ENCODE results near the gene HLA-C.
"Not testable (repeated sequence)": the region's sequence is repeated elsewhere in the genome, so short reads cannot be mapped to it uniquely, and the experiment has no call there.

The HLA-C gene

GRCh38 chr6:31271641-31272357, at the start of gene HLA-C:
HLA-C (minus strand) TSS chr6:31272092; CDS start chr6:31272071, 21 bp downstream.
- peak; percentile 28 for DNase-seq

- DNase-seq: no peak
Observed at GRCh38 chr6:31321005-31321707, 49.3 kb upstream of the HLA-C start.

- no peak for DNase-seq
Observed at GRCh38 chr6:31317036-31317435, 45.1 kb upstream of the HLA-C start.

- no peak for DNase-seq
Observed at GRCh38 chr6:31309641-31310040, 37.7 kb upstream of the HLA-C start.

GRCh38 chr6:31308845-31309175, 36.9 kb upstream of the HLA-C start:
- no peak for DNase-seq

- peak; percentile 15 for DNase-seq
Observed at GRCh38 chr6:31308050-31308844, 36.4 kb upstream of the HLA-C start.

- no peak for DNase-seq
Observed at GRCh38 chr6:31307669-31308049, 35.8 kb upstream of the HLA-C start.

- no peak for DNase-seq
Observed at GRCh38 chr6:31305703-31306219, 33.9 kb upstream of the HLA-C start.

- DNase-seq: no peak
Observed at GRCh38 chr6:31304683-31305082, 32.8 kb upstream of the HLA-C start.

GRCh38 chr6:31300797-31301196, 28.9 kb upstream of the HLA-C start:
- no peak for DNase-seq

GRCh38 chr6:31299947-31300346, 28.1 kb upstream of the HLA-C start:
- no peak for DNase-seq

- DNase-seq: no peak
Observed at GRCh38 chr6:31299511-31299910, 27.6 kb upstream of the HLA-C start.

- no peak for DNase-seq
Observed at GRCh38 chr6:31294056-31294455, 22.2 kb upstream of the HLA-C start.

GRCh38 chr6:31293343-31293742, 21.5 kb upstream of the HLA-C start:
- no peak for DNase-seq

- no peak for DNase-seq
Observed at GRCh38 chr6:31289788-31290187, 17.9 kb upstream of the HLA-C start.

GRCh38 chr6:31287619-31288018, 15.7 kb upstream of the HLA-C start:
- DNase-seq: no peak

GRCh38 chr6:31285982-31286381, 14.1 kb upstream of the HLA-C start:
- no peak for DNase-seq

- DNase-seq: no peak
Observed at GRCh38 chr6:31285486-31285885, 13.6 kb upstream of the HLA-C start.

- DNase-seq: not testable (repeated sequence)
Observed at GRCh38 chr6:31279647-31280046, 7.8 kb upstream of the HLA-C start.

GRCh38 chr6:31272836-31273626, 1.1 kb upstream of the HLA-C start:
- no peak for DNase-seq

GRCh38 chr6:31272436-31272835, 544 bp upstream of the HLA-C start:
- no peak for DNase-seq

GRCh38 chr6:31270788-31271640, 878 bp downstream of the HLA-C start:
- DNase-seq: no peak
